Suprapubic skin (tissue), 4 donors: ENCODE data around the gene ERICH3. TPM values are rescaled to one million over a fixed set of nuclear protein-coding genes. Genes with fewer than 3 reads are reported as not detected.

ENCODE experiments used
- DNase-seq, 2 donors: peaks; one replicate each; pipeline ENCODE4 v3.0.0-alpha.2; 2019; ENCODE audit warnings: low spot score in 2 of 2
- H3K27ac ChIP-seq: fragments of 200-600 bp; sonication (generic); one replicate; pipeline ENCODE4 v1.5.1; 2019
- H3K27me3 ChIP-seq: fragments of 200-600 bp; sonication (generic); one replicate; pipeline ENCODE4 v1.5.1; 2019
- H3K36me3 ChIP-seq: fragments of 200-600 bp; sonication (generic); one replicate; pipeline ENCODE4 v1.5.1; 2019
- H3K4me1 ChIP-seq: fragments of 200-600 bp; sonication (generic); one replicate; pipeline ENCODE4 v1.5.1; 2019
- H3K4me3 ChIP-seq: fragments of 200-600 bp; sonication (generic); one replicate; pipeline ENCODE4 v1.5.1; 2019; ENCODE audit warnings: mild to moderate bottlenecking
- H3K9me3 ChIP-seq: fragments of 200-600 bp; sonication (generic); one replicate; pipeline ENCODE4 v1.5.1; 2019
- EP300 ChIP-seq: sonication (generic); formaldehyde crosslinking; IDR thresholded peaks from one replicate; pipeline ENCODE4 v1.6.1; 2017; ENCODE audit warnings: antibody characterized with exemption
- POLR2A ChIP-seq, 2 donors: fragments of 450-650 bp; IDR thresholded peaks; one replicate each; pipeline ENCODE4 v1.6.1; 2017; ENCODE audit warnings: antibody characterized with exemption in 2 of 2, mild to moderate bottlenecking in 2 of 2, moderate library complexity in 2 of 2
- POLR2AphosphoS5 ChIP-seq, 3 donors: sonication (generic); formaldehyde crosslinking; IDR thresholded peaks; one replicate each; pipeline ENCODE4 v1.6.1; 2017; ENCODE audit warnings: antibody characterized with exemption in 3 of 3
- WGBS: methylation state at CpG from one replicate; pipeline ENCODE4 v1.1.5; 2018; 5-methylcytosine and 5-hydroxymethylcytosine counted together
- total RNA-seq, 4 donors: library from RNA; depleted of rRNA; stranded (reverse); fragments of >200 nt; gene quantifications; one replicate each; pipeline ENCODE4 v1.1.0, GENCODE V29; 2016
- TF ChIP-seq, protein P1 (sequence below), 2 donors: fragments of 200-600 bp in 1 of 2; fragments of 450-650 bp in 1 of 2; sonication (generic) in 1 of 2; IDR thresholded peaks; one replicate each; pipeline ENCODE4 v1.5.1; 2016 to 2019; ENCODE audit warnings: antibody characterized with exemption in 2 of 2, mild to moderate bottlenecking in 1 of 2, moderate library complexity in 1 of 2

The ERICH3 gene
- total RNA-seq, 4 donors from 2014 or later, result not detected

DNA sequence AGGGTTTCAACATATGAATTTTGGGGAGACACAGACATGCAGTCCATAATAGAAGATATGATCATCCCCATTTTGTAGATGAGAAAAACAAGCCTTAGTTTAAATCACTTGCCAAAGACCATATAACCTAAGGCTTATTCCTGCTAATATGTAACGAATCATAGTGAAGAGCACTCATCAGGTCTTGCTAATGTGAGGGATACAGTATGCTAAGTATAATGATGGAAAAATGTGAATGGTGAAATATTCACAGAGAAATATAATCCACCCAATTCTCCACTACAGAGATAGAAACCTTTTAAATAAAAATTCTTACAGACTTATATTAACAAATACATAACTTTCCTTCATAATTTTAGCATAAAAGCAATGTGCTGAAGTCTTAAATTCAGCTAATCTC lies 18.9 kb downstream of the ERICH3 start:
- WGBS, result 90% methylated on average over 1 of the region's 1 CpG

DNA sequence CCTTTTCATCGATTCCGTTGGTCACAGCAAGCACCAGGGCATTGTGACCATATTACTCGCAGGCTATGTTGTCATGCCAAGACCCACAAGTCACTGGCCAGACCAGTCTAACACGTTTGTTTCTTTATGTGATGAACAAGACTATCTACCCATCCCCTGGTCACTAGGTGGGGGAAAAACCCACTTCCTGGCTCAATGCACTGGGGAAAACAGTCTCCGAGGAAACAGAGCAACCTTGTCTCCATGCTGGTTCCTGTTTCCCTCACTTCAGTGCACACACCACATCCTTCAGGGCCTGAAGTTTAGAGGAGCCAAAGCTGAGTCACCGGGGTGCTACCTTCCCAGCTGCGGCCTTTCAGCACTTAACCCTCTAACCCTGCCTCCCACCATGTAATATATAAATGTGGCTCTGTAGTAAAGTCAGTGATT lies 20.9 kb downstream of the ERICH3 start:
- 62% methylated on average over 6 of the region's 7 CpGs for WGBS
- Histone ChIP-seq H3K27ac (no peak overlapping the region), H3K4me1 (no peaks in the 10 kb centered on the region), H3K9me3 (no peaks in the 10 kb centered on the region), H3K27me3 (no peaks in the 10 kb centered on the region), H3K36me3 (no peaks in the 10 kb centered on the region), H3K4me3 (no peak overlapping the region)
- TF ChIP-seq POLR2AphosphoS5 (IDR thresholded peaks at IDR 0.05) (no peak), EP300 (no peak), POLR2A (IDR thresholded peaks at IDR 0.05) (no peak)
- TF ChIP-seq, protein P1, sequence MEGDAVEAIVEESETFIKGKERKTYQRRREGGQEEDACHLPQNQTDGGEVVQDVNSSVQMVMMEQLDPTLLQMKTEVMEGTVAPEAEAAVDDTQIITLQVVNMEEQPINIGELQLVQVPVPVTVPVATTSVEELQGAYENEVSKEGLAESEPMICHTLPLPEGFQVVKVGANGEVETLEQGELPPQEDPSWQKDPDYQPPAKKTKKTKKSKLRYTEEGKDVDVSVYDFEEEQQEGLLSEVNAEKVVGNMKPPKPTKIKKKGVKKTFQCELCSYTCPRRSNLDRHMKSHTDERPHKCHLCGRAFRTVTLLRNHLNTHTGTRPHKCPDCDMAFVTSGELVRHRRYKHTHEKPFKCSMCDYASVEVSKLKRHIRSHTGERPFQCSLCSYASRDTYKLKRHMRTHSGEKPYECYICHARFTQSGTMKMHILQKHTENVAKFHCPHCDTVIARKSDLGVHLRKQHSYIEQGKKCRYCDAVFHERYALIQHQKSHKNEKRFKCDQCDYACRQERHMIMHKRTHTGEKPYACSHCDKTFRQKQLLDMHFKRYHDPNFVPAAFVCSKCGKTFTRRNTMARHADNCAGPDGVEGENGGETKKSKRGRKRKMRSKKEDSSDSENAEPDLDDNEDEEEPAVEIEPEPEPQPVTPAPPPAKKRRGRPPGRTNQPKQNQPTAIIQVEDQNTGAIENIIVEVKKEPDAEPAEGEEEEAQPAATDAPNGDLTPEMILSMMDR (IDR thresholded peaks at IDR 0.05), result no peak
- no peak for DNase-seq

More for the DNA sequence above, 18.9 kb downstream of the ERICH3 start:
- Histone ChIP-seq H3K4me3 (no peak overlapping the region), H3K9me3 (no peaks in the 10 kb centered on the region), H3K27ac (no peak overlapping the region), H3K27me3 (peaks cover 3% of the 10 kb centered on the region), H3K4me1 (no peaks in the 10 kb centered on the region), H3K36me3 (no peaks in the 10 kb centered on the region)
- no peak for TF ChIP-seq POLR2A (IDR thresholded peaks at IDR 0.05)
- TF ChIP-seq, protein P1 (IDR thresholded peaks at IDR 0.05), result no peak
- TF ChIP-seq EP300, result no peak
- no peak for TF ChIP-seq POLR2AphosphoS5 (IDR thresholded peaks at IDR 0.05)
- no peak for DNase-seq

DNA sequence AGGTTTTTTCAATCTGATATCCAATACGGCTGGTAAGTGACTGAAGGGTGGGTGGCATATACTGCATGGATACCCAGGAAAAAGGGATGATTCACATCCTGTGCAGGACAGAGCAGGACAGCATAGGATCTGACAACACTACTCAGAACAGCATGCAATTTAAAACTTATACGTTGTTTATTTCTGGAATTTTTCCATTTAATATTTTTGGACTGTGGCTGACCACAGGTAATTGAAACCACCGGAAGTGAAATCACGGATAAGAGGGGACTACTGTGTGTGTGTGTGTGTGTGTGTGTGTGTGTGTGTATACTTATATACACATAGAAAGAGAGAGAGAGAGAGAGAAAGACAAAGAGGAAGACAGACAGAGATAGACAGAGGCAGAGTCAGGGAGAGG lies 23.0 kb downstream of the ERICH3 start:
- Histone ChIP-seq H3K36me3 (no peaks in the 10 kb centered on the region), H3K4me1 (no peaks in the 10 kb centered on the region), H3K27ac (no peak overlapping the region), H3K27me3 (no peaks in the 10 kb centered on the region), H3K4me3 (no peak overlapping the region), H3K9me3 (no peaks in the 10 kb centered on the region)
- WGBS, result 81% methylated on average over 4 of the region's 4 CpGs
- TF ChIP-seq POLR2A (IDR thresholded peaks at IDR 0.05) (no peak), EP300 (no peak)
- no peak for DNase-seq

DNA sequence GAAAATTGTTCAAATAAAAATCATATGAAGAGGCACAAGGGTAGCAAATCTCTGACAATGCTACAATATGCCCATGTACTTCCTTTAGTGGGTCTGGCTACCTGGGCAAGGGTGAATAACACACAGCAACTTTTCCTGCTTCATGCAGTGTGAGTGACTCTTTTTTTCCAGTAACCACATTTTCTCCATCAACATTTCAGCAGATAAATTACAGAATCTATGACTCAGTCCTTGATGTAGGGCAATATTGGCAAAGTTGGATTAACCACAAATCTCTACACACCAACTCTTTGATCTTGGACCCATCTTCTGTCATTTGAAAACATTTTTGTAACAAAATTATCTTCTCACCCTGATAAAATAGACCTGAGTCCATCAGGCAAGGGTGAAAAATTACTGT lies 31.7 kb downstream of the ERICH3 start:
- TF ChIP-seq POLR2AphosphoS5 (IDR thresholded peaks at IDR 0.05) (no peak), EP300 (no peak), POLR2A (IDR thresholded peaks at IDR 0.05) (no peak)
- TF ChIP-seq, protein P1 (IDR thresholded peaks at IDR 0.05), result no peak
- Histone ChIP-seq H3K36me3 (no peaks in the 10 kb centered on the region), H3K9me3 (no peaks in the 10 kb centered on the region), H3K27me3 (no peaks in the 10 kb centered on the region), H3K27ac (no peak overlapping the region), H3K4me3 (no peak overlapping the region), H3K4me1 (no peaks in the 10 kb centered on the region)
- no peak for DNase-seq

DNA sequence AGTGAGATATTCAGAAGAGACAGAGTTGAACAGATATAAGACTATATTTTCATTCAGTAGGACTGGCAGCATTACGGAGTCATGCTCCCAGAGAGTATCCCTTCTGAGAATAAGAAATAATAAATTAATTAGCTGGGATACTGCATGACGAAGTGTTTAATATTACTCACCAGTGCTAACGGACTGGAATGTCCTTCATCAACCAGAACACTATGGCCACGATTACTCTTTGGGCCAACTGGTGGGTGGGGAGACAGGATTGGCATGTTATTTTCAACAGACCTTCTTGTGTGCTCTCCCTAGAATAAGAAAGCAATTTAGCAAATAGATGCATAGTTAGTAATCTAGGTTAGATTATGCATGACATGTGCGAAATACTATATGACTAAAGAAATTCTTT lies 32.4 kb downstream of the ERICH3 start:
- H3K9me3 ChIP-seq, result no peaks in the 10 kb centered on the region

More for the DNA sequence above, 32.4 kb downstream of the ERICH3 start:
- 75% methylated on average over 5 of the region's 5 CpGs for WGBS
- no peaks in the 10 kb centered on the region for H3K27me3 ChIP-seq
- H3K36me3 ChIP-seq, result no peaks in the 10 kb centered on the region
- no peak overlapping the region for H3K27ac ChIP-seq
- TF ChIP-seq POLR2AphosphoS5 (IDR thresholded peaks at IDR 0.05) (no peak), POLR2A (IDR thresholded peaks at IDR 0.05) (no peak), EP300 (no peak)
- TF ChIP-seq, protein P1 (IDR thresholded peaks at IDR 0.05), result no peak
- DNase-seq, result no peak
- H3K4me1 ChIP-seq, result no peaks in the 10 kb centered on the region
- no peak overlapping the region for H3K4me3 ChIP-seq
